ENCODE measurements around the gene DIPK1B.
A peak's percentile ranks its signal among the peaks of the same experiment; 100 is the strongest.

DNA sequence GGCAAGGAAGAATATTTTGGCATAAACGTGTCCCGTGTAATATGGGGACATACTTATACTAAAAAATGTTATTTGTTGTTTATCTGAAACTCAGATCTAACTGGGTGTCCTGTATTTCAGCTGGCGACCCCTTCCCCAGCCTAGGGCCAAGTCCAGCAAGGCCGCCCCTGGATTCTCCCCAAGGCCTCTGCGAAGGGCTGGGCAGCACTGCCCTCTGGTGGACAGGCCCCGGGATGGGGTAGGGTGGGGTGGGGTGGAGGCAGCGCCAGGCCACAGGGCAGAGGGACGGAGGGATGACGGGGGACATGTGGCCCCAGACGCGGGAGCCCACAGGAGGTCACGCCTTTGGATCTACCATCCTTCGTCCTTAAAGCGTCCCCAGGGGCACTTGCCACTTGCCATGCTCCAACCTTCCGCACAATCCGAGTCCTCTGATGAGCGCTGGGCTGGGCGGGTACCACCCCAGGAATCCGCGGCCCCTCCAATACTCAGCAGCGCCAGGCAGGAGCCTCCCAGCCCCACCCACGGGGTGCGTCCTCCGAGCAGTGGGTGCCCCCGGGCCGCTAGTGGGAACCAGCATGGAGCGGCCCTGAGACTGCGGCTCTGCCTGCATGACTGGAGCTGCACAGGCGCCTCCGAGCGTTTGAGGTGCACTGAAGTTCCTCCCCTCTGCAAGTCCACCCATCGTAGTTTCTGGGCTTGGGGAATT, 18.1 kb upstream of the DIPK1B start:
- TF ChIP-seq POLR2AphosphoS5 (IDR thresholded peaks at IDR 0.05; ENCODE audit: low read depth, low read length) (no peak), YY1 (IDR thresholded peaks at IDR 0.05; ENCODE audit: low read depth) (no peak), TAF1 (IDR thresholded peaks at IDR 0.05; ENCODE audit: borderline replicate concordance, low read depth, low read length) (no peak), GABPA (IDR thresholded peaks at IDR 0.05; ENCODE audit: low read depth) (no peak), NFIC (IDR thresholded peaks at IDR 0.05; ENCODE audit: borderline replicate concordance) (no peak)
- TF ChIP-seq, protein P1, sequence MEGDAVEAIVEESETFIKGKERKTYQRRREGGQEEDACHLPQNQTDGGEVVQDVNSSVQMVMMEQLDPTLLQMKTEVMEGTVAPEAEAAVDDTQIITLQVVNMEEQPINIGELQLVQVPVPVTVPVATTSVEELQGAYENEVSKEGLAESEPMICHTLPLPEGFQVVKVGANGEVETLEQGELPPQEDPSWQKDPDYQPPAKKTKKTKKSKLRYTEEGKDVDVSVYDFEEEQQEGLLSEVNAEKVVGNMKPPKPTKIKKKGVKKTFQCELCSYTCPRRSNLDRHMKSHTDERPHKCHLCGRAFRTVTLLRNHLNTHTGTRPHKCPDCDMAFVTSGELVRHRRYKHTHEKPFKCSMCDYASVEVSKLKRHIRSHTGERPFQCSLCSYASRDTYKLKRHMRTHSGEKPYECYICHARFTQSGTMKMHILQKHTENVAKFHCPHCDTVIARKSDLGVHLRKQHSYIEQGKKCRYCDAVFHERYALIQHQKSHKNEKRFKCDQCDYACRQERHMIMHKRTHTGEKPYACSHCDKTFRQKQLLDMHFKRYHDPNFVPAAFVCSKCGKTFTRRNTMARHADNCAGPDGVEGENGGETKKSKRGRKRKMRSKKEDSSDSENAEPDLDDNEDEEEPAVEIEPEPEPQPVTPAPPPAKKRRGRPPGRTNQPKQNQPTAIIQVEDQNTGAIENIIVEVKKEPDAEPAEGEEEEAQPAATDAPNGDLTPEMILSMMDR (IDR thresholded peaks at IDR 0.05) = peak; percentile 62
- TF ChIP-seq, protein P2, sequence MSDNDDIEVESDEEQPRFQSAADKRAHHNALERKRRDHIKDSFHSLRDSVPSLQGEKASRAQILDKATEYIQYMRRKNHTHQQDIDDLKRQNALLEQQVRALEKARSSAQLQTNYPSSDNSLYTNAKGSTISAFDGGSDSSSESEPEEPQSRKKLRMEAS (IDR thresholded peaks at IDR 0.05; ENCODE audit: low read depth) = no peak
- TF ChIP-seq, protein P3, sequence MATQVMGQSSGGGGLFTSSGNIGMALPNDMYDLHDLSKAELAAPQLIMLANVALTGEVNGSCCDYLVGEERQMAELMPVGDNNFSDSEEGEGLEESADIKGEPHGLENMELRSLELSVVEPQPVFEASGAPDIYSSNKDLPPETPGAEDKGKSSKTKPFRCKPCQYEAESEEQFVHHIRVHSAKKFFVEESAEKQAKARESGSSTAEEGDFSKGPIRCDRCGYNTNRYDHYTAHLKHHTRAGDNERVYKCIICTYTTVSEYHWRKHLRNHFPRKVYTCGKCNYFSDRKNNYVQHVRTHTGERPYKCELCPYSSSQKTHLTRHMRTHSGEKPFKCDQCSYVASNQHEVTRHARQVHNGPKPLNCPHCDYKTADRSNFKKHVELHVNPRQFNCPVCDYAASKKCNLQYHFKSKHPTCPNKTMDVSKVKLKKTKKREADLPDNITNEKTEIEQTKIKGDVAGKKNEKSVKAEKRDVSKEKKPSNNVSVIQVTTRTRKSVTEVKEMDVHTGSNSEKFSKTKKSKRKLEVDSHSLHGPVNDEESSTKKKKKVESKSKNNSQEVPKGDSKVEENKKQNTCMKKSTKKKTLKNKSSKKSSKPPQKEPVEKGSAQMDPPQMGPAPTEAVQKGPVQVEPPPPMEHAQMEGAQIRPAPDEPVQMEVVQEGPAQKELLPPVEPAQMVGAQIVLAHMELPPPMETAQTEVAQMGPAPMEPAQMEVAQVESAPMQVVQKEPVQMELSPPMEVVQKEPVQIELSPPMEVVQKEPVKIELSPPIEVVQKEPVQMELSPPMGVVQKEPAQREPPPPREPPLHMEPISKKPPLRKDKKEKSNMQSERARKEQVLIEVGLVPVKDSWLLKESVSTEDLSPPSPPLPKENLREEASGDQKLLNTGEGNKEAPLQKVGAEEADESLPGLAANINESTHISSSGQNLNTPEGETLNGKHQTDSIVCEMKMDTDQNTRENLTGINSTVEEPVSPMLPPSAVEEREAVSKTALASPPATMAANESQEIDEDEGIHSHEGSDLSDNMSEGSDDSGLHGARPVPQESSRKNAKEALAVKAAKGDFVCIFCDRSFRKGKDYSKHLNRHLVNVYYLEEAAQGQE (IDR thresholded peaks at IDR 0.05; ENCODE audit: low read depth, low read length) = no peak

Measured in SK-N-SH (cell line).